Osteoblast (primary cell): ENCODE data around the gene FOXD3. TPM values are rescaled to one million over a fixed set of nuclear protein-coding genes. Genes with fewer than 3 reads are reported as not detected.

Experiments
- DNase-seq: peaks from one replicate; pipeline ENCODE4 v3.0.0; 2011; ENCODE audit warnings: low spot score, mixed read lengths; ENCODE audit not compliant: insufficient read length; ENCODE audit errors: missing footprints
- H2AFZ ChIP-seq: 2 replicates; pipeline ENCODE4 v1.6.0; 2011; ENCODE audit warnings: mild to moderate bottlenecking, low read length
- H3K27ac ChIP-seq: 2 replicates; pipeline ENCODE4 v1.5.1; 2011; ENCODE audit warnings: mild to moderate bottlenecking, low read depth, low read length, moderate library complexity
- H3K27me3 ChIP-seq: 2 replicates; pipeline ENCODE4 v1.6.0; 2012; ENCODE audit warnings: mild to moderate bottlenecking, control low read depth, inconsistent platforms, low read length, moderate library complexity; ENCODE audit not compliant: insufficient read depth
- H3K36me3 ChIP-seq: 2 replicates; pipeline ENCODE4 v1.5.1; 2011; ENCODE audit warnings: mild to moderate bottlenecking, low read length, control low read depth, moderate library complexity; ENCODE audit not compliant: insufficient read depth
- H3K4me1 ChIP-seq: 2 replicates; pipeline ENCODE4 v1.5.1; 2011; ENCODE audit warnings: mild to moderate bottlenecking, low read length, control low read depth, moderate library complexity; ENCODE audit not compliant: insufficient read depth
- H3K4me2 ChIP-seq: 2 replicates; pipeline ENCODE4 v1.6.0; 2011; ENCODE audit warnings: mild to moderate bottlenecking, low read length; ENCODE audit not compliant: insufficient read depth
- H3K4me3 ChIP-seq: fragments of 200-600 bp; sonication (generic); 3 replicates; pipeline ENCODE4 v1.5.1; 2012; ENCODE audit warnings: mild to moderate bottlenecking, low read length, inconsistent platforms; ENCODE audit not compliant: insufficient read depth
- H3K79me2 ChIP-seq: 2 replicates; pipeline ENCODE4 v1.6.0; 2012; ENCODE audit warnings: mild to moderate bottlenecking, low read length, control low read depth, inconsistent platforms; ENCODE audit not compliant: insufficient read depth
- H3K9me3 ChIP-seq: 2 replicates; pipeline ENCODE4 v1.5.1; 2011; ENCODE audit warnings: low read depth, low read length, control low read depth
- H4K20me1 ChIP-seq: 2 replicates; pipeline ENCODE4 v1.6.0; 2012; ENCODE audit warnings: mild to moderate bottlenecking, low read length, control low read depth; ENCODE audit not compliant: insufficient read depth
- CTCF ChIP-seq: IDR thresholded peaks from 2 replicates; pipeline ENCODE4 v1.5.1; 2011; ENCODE audit warnings: mild to moderate bottlenecking, low read depth, low read length, moderate library complexity; ENCODE audit errors: extremely low read depth
- total RNA-seq: library from RNA; depleted of rRNA; stranded (reverse); fragments of >200 nt; gene quantifications from 2 replicates; pipeline ENCODE4 v1.2.3, GENCODE V29; 2012

The FOXD3 gene
- total RNA-seq, 1 donor, result not detected

- no peaks in the 10 kb centered on the region for H3K36me3 ChIP-seq
- no peak overlapping the region for H3K4me2 ChIP-seq
- no peak overlapping the region for H2AFZ ChIP-seq
- no peaks in the 10 kb centered on the region for H3K9me3 ChIP-seq
- H3K4me3 ChIP-seq, result no peak overlapping the region
- TF ChIP-seq CTCF, result no peak
- H3K4me1 ChIP-seq, result peaks cover 2% of the 10 kb centered on the region
- peak; percentile 59 for DNase-seq
- peaks cover 100% of the 10 kb centered on the region for H3K27me3 ChIP-seq
- no peak overlapping the region for H3K27ac ChIP-seq
- no peaks in the 10 kb centered on the region for H3K79me2 ChIP-seq
- no peaks in the 10 kb centered on the region for H4K20me1 ChIP-seq
These were observed 3.7 kb downstream of the FOXD3 start for GRCh38 chr1:63326106-63326472.

GRCh38 chr1:63326473-63327380 is 4.4 kb downstream of the FOXD3 start:
- H3K4me3 ChIP-seq, result no peak overlapping the region
- no peaks in the 10 kb centered on the region for H3K9me3 ChIP-seq
- no peak overlapping the region for H2AFZ ChIP-seq
- peak; percentile 63 for DNase-seq
- no peaks in the 10 kb centered on the region for H4K20me1 ChIP-seq
- no peak overlapping the region for H3K4me2 ChIP-seq
- H3K27me3 ChIP-seq, result peaks cover 100% of the 10 kb centered on the region
- H3K36me3 ChIP-seq, result no peaks in the 10 kb centered on the region
- no peak for TF ChIP-seq CTCF
- H3K79me2 ChIP-seq, result no peaks in the 10 kb centered on the region
- no peak overlapping the region for H3K27ac ChIP-seq
- H3K4me1 ChIP-seq, result peaks cover 2% of the 10 kb centered on the region

- H3K4me2 ChIP-seq, result peak overlapping the region; percentile 63
- H3K27me3 ChIP-seq, result peaks cover 100% of the 10 kb centered on the region
- no peak overlapping the region for H2AFZ ChIP-seq
These were observed 5.2 kb downstream of the FOXD3 start for GRCh38 chr1:63327417-63328054.

More at GRCh38 chr1:63327417-63328054, 5.2 kb downstream of the FOXD3 start:
- DNase-seq, result peak; percentile 98
- H4K20me1 ChIP-seq, result no peaks in the 10 kb centered on the region
- H3K9me3 ChIP-seq, result no peaks in the 10 kb centered on the region
- H3K4me3 ChIP-seq, result no peak overlapping the region
- peak; percentile 83 for TF ChIP-seq CTCF
- H3K36me3 ChIP-seq, result no peaks in the 10 kb centered on the region
- no peak overlapping the region for H3K27ac ChIP-seq
- H3K4me1 ChIP-seq, result peaks cover 1% of the 10 kb centered on the region
- no peaks in the 10 kb centered on the region for H3K79me2 ChIP-seq
